Measurements from ENCODE around the gene CLDN15. TPM values are rescaled to one million over a fixed set of nuclear protein-coding genes. Genes with fewer than 3 reads are reported as not detected.
"Not testable (repeated sequence)": the region's sequence is repeated elsewhere in the genome, so short reads cannot be mapped to it uniquely, and the experiment has no call there.

Gene CLDN15, protein sequence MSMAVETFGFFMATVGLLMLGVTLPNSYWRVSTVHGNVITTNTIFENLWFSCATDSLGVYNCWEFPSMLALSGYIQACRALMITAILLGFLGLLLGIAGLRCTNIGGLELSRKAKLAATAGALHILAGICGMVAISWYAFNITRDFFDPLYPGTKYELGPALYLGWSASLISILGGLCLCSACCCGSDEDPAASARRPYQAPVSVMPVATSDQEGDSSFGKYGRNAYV
- total RNA-seq (10 to 100 TPM; 16.7 to 49.2 (median 24.2) TPM), polyA plus RNA-seq (10 to 100 TPM; 11.1 to 26.4 (median 14.5) TPM)
- long read RNA-seq, donor 1, partial matches to known transcripts, result 0 of 4 reads
- long read RNA-seq, donor 1, other reads (novel, unspliced or antisense), result 0 of 4 reads
- long read RNA-seq, donor 2, partial matches to known transcripts, result 0 of 3 reads
- long read RNA-seq, donor 2, other reads (novel, unspliced or antisense), result 0 of 3 reads

DNA sequence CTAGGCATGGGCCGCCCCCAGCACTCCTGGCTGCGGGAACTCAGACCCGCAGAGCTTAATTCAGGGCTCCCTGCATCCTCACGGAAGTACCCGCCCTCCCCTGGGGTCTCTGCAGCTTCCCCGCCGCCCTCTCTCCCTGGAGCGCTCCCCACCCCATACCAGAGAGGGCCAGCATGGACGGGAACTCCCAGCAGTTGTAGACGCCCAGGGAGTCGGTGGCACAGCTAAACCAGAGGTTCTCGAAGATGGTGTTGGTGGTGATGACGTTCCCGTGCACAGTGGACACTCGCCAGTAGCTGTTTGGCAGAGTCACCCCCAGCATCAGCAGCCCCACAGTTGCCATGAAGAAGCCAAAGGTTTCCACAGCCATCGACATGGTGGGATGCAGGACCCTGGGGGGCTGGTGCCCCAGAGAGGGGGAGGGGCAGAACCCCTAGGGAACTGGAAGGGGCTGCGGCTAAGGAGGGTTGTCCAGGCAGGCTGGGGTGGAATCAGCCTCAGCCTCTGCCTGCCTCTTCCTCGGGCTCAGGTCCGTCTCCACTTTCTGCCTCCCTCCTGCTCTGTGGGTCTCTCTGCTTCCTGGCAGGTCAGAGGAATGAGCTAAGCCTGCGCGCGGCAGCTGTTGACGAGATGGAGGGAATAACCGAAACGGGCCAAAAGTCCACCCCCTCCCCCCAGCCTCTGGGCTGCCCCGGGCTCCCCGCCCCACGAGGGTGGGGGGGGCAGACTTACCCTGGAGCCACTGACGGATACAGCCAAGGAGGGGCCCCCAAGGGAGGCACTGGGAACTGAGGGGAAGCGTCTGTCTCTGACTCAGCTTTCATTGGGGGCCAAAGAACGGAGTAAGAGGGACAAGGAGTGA is at the start of gene CLDN15:
Gene CLDN15, minus strand, starts transcription at position 597 of the 862 bp plus-strand sequence. Its CDS starts 221 bp downstream, at position 376.
- Histone ChIP-seq H3K36me3 (peaks cover 0 to 80% (median 32%) of the 10 kb centered on the region in 6 donors), H3K4me3 (peak within 1 kb of the TSS in 5 of 8 donors; percentile 4 to 55 (median 9)), H3K9me3 (no peaks in the 10 kb centered on the region), H3K4me1 (peaks cover 6 to 84% (median 55%) of the 10 kb centered on the region in 6 donors), H3K27ac (peak within 1 kb of the TSS; percentile 9 to 99 (median 88)), H3K27me3 (replicated peaks in 1 of 7) (no peaks in the 10 kb centered on the region)
- intact Hi-C loops (cut with DNase I; ENCODE audit: low total_unique reads), result no loop called here
- TF ChIP-seq, protein P1, sequence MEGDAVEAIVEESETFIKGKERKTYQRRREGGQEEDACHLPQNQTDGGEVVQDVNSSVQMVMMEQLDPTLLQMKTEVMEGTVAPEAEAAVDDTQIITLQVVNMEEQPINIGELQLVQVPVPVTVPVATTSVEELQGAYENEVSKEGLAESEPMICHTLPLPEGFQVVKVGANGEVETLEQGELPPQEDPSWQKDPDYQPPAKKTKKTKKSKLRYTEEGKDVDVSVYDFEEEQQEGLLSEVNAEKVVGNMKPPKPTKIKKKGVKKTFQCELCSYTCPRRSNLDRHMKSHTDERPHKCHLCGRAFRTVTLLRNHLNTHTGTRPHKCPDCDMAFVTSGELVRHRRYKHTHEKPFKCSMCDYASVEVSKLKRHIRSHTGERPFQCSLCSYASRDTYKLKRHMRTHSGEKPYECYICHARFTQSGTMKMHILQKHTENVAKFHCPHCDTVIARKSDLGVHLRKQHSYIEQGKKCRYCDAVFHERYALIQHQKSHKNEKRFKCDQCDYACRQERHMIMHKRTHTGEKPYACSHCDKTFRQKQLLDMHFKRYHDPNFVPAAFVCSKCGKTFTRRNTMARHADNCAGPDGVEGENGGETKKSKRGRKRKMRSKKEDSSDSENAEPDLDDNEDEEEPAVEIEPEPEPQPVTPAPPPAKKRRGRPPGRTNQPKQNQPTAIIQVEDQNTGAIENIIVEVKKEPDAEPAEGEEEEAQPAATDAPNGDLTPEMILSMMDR (IDR thresholded peaks at IDR 0.05 in 8 of 11, conservative IDR thresholded peaks at IDR 0.05 in 3 of 11), result no peak
- TF ChIP-seq POLR2AphosphoS5 (IDR thresholded peaks at IDR 0.05), result peak; percentile 41 to 61 (median 51)
- peak; percentile 67 for DNase-seq
- 32 to 40% (median 32%) methylated on average over 16 to 31 of the region's 31 CpGs for WGBS, 5 donors

DNA sequence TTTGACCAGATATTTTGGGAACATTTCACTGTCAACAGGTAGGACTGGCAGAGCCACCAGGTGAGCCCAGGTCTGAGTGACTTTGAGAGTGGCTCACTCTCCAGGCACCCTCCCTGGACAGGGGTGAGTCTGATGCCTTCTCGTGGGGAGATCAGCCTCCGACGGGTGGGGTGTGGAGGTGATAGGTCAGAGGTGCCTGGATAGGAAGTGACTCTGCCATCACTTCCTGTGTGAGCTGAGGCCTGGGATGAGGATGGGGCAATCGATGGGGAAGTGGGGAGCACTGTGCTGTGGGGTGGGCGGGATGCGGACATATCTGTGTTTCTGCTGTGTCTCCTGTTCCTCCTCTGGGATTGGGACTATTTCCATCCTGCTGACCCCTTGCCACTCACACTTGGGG is 49.4 kb upstream of the CLDN15 start:
- intact Hi-C loops (cut with DNase I; ENCODE audit: low total_unique reads), result no loop called here
- no peak for TF ChIP-seq POLR2A (IDR thresholded peaks at IDR 0.05)
- TF ChIP-seq POLR2AphosphoS5 (IDR thresholded peaks at IDR 0.05), result no peak
- TF ChIP-seq, protein P1 (IDR thresholded peaks at IDR 0.05 in 8 of 11, conservative IDR thresholded peaks at IDR 0.05 in 3 of 11), result no peak
- Histone ChIP-seq H3K27ac (no peak overlapping the region), H3K27me3 (replicated peaks in 1 of 7) (peaks cover 0 to 32% (median 11%) of the 10 kb centered on the region in 7 donors), H3K9me3 (peaks cover 0 to 3% (median 0%) of the 10 kb centered on the region in 8 donors), H3K4me1 (peaks cover 0 to 15% (median 5%) of the 10 kb centered on the region in 6 donors), H3K4me3 (no peak overlapping the region), H3K36me3 (no peaks in the 10 kb centered on the region)
- no peak for DNase-seq
- WGBS, 5 donors, result 32 to 48% (median 46%) methylated on average over 6 of the region's 6 CpGs

DNA sequence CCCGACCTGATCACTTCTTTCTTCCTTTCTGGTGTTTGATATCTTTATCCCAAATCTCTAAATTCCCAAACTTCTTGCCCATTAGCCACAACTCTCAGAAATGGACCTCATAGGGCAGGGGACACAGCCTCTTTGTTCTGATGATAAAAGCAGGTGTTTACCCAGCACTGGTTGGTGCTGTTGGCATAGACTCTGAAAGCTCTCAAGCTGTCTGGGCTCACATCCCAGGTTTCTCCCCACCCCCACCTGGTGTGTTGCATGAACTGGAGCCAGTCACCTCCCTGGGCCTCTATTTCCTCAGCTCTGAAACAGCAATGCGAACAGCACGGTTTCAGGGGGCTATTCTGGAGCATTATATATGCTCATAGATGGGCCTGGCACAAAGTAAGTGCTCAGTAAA is 48.3 kb upstream of the CLDN15 start:
- H3K27ac ChIP-seq; H3K9me3 ChIP-seq; DNase-seq; H3K4me3 ChIP-seq; intact Hi-C loops (cut with DNase I; ENCODE audit: low total_unique reads); H3K36me3 ChIP-seq: not testable (repeated sequence)
- peaks cover 0 to 20% (median 5%) of the 10 kb centered on the region in 7 donors for H3K27me3 ChIP-seq (replicated peaks in 1 of 7)
- 71 to 85% (median 81%) methylated on average over 3 of the region's 3 CpGs for WGBS, 5 donors
- H3K4me1 ChIP-seq, result peaks cover 0 to 15% (median 5%) of the 10 kb centered on the region in 6 donors

DNA sequence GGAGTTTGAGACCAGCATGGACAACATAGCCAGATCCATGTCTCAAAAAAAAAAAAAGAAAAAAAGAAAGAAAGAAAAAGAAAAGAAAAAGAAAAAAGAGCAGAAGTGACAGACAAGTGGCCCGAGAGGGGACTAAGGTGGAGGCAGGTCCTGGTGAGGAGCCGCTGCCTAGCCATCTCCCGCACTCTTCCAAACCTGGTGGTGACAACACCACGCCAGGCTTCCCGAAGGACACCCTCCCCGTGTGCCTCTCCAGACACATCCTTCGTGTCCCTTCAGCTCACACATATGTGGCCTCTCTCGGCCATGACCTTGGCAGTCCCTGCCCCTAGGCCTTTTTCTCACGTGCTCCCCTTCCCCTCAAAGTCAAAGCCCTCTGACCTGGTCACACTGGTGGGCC is 47.6 kb upstream of the CLDN15 start:
- intact Hi-C loops (cut with DNase I; ENCODE audit: low total_unique reads), result no loop called here
- H3K27me3 ChIP-seq (replicated peaks in 1 of 7), result peaks cover 0 to 13% (median 0%) of the 10 kb centered on the region in 7 donors
- 80 to 87% (median 85%) methylated on average over 9 of the region's 9 CpGs for WGBS, 5 donors
- no peak overlapping the region for H3K4me3 ChIP-seq
- no peaks in the 10 kb centered on the region for H3K36me3 ChIP-seq
- peaks cover 0 to 3% (median 0%) of the 10 kb centered on the region in 8 donors for H3K9me3 ChIP-seq
- TF ChIP-seq POLR2A (IDR thresholded peaks at IDR 0.05) (no peak), POLR2AphosphoS5 (IDR thresholded peaks at IDR 0.05) (no peak)
- TF ChIP-seq, protein P1 (IDR thresholded peaks at IDR 0.05 in 8 of 11, conservative IDR thresholded peaks at IDR 0.05 in 3 of 11), result no peak
- DNase-seq, result no peak
- peaks cover 0 to 10% (median 3%) of the 10 kb centered on the region in 6 donors for H3K4me1 ChIP-seq
- no peak overlapping the region for H3K27ac ChIP-seq

DNA sequence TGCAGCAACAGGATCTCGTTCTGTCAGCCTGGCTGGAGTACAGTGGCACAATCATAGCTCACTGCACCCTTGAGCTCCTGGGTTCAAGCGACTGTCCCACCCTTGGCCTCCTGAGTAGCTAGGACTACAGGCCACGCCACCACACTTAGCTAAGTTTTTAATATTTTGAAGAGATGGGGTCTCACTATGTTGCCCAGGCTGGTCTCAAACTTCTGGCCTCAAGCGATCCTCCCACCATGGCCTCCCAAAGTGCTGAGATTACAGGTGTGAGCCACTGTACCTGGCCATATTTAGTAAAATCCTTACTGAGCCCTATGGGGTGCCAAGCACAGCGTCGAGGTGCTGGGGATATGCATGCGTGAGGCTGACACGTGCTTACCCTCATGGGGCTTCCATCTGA is 43.3 kb upstream of the CLDN15 start:
- intact Hi-C loops (cut with DNase I; ENCODE audit: low total_unique reads), result loop anchor here (5.0 kb wide), 1 partner anchor 139 kb away; no protein-coding TSS in a partner anchor
- not testable (repeated sequence) for H3K4me1 ChIP-seq, H3K27ac ChIP-seq, H3K4me3 ChIP-seq, H3K36me3 ChIP-seq, H3K9me3 ChIP-seq, DNase-seq
- WGBS, 5 donors, result 76 to 90% (median 87%) methylated on average over 8 of the region's 8 CpGs
- peaks cover 0 to 29% (median 0%) of the 10 kb centered on the region in 7 donors for H3K27me3 ChIP-seq (replicated peaks in 1 of 7)

Data from spleen (tissue), 13 donors.